Daoy (cell line): ENCODE results near the gene CCDC87. TPM values are rescaled to one million over a fixed set of nuclear protein-coding genes. Genes with fewer than 3 reads are reported as not detected.
"Not testable (repeated sequence)": the region's sequence is repeated elsewhere in the genome, so short reads cannot be mapped to it uniquely, and the experiment has no call there.

Experiments used
- DNase-seq: peaks from one replicate; pipeline ENCODE4 v3.0.0-alpha.2; 2015; ENCODE audit warnings: low read depth
- total RNA-seq: library from RNA; depleted of rRNA; stranded (reverse); fragments of >200 nt; shearing (Covaris generic); gene quantifications from 2 replicates; pipeline ENCODE4 v1.2.3, GENCODE V29; 2014; rRNA removed

Gene CCDC87
- total RNA-seq, 1 experiment from 2014 or later, result not detected

- no peak for DNase-seq
Measured at GRCh38 chr11:66554602-66555001, 38.3 kb downstream of the CCDC87 start.

- no peak for DNase-seq
Measured at GRCh38 chr11:66550887-66551286, 42.0 kb downstream of the CCDC87 start.

GRCh38 chr11:66549696-66550095, 43.2 kb downstream of the CCDC87 start:
- DNase-seq, result no peak

DNA sequence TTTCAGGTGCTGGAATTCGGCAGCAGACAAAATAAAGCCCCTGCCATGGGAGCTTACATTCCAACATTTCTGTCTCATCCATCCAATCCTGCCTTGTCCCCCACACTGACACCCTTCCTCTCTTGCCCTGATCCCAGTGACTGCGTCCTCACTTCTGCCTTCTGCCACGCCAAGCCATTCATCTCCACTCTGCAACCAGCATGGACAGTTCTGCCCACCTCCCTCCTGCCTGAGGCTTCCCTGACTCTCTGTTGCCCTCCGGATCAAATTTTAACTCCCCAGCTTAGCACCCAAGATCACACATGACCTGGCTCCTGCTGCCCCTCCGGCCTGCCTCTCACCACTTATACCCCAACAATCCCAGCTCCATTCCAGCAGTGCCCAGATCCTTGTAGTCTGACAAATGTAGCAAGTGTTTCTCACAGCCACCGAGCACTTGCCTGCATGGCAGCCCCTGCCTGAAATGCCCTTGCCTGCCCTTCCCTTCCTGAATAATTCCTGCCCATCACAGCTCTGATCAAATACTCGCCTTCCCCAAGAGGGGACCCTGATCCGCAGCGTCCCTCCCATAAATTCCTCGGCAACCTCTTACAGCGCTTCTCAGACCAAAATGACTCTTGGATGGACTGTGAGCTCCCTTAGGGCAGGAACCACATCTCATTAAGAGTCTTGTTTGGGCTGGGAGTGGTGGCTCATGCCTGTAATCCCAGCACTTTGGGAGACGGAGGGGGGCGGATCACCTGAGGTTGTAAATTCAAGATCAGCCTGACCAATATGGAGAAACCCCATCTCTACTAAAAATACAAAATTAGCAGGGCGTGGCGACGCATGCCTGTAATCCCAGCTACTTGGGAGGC, 43.9 kb downstream of the CCDC87 start:
- no peak for DNase-seq

DNA sequence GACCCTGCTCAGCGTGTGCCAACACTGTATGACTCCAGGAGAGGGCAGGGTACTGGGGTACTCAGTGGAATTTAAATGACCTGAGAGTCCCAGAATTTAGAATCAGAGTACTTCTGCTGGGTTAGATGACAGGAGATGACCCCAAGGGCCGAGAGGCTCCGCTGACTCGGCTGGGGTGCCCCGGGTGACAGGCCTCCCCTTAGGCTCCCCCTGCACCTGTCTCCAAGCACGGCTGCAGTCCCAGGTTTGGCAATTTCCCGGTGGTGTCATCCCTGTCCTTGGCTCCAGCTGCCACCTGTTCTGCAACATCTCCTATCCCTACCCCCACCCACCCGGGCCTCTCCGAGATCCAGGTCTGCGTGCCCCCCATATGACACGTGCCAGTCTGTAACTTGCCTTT, 44.8 kb downstream of the CCDC87 start:
- no peak for DNase-seq

GRCh38 chr11:66547662-66548009, 45.2 kb downstream of the CCDC87 start:
- DNase-seq, result no peak

DNA sequence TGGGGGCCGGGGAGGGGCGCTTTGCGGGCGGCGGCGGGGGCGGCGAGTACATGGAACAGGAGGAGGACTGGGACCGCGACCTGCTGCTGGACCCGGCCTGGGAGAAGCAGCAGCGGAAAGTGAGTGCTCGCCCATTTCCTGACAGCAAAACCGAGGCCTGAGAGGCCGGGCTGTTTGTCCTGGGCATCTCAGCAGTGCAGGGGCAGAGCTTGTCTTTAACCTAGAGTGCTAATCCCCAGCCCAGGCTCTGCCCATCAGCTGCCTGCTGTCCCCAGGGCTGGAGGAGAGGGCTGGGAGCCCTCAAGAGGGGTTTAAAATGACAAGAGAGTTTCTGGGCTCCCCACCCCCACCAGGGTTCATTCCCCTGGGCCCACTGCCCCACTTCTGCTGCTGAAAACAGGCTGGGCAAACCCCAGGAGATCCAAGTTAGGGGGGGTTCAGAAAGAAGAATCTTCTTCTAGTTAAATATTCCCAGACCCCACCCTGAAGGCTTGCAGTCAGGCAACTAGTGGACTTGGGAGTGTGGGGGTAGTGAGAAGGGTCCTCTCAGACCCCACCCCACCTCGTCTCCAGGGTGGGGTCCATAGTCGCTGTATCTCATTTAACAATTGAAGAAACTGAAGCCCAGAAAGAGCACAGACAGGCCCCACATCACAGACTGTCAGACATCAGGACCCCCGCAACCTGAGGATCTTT, 45.7 kb downstream of the CCDC87 start:
- DNase-seq, result no peak

DNA sequence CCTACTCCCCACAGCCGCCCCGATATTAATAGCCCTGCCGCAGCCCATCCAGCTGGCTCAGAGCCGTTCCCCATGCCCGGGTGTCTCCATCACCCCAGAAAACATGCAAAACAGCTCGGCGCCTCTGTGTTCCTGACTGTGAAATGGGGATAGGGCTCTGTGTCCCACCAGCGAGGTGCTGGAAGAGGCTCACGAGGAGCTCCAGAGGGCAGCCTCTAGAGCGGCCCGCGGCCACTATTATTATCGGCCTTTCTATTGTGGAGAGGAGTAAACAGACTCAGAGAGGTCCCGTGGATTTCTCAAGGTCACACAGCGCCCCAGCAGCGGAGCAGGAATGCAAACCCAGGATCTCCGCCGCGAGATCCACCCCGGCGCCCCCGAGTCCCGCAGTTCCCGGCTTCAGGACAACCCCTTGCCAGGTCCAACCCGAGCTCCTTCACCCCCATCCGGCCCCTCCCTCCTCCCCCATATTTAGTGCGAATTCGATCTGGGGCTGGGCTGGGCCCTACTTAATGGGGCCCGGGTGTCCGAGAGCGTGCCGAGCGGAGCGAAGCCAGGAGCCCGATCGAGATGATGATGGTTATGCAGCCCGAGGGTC, 46.4 kb downstream of the CCDC87 start, which contains the start of gene ACTN3:
TSS of gene ACTN3 (plus strand) at position 536 of the 598 bp plus-strand sequence. CDS start at position 571, 35 bp downstream.
- DNase-seq, result peak; percentile 28

DNA sequence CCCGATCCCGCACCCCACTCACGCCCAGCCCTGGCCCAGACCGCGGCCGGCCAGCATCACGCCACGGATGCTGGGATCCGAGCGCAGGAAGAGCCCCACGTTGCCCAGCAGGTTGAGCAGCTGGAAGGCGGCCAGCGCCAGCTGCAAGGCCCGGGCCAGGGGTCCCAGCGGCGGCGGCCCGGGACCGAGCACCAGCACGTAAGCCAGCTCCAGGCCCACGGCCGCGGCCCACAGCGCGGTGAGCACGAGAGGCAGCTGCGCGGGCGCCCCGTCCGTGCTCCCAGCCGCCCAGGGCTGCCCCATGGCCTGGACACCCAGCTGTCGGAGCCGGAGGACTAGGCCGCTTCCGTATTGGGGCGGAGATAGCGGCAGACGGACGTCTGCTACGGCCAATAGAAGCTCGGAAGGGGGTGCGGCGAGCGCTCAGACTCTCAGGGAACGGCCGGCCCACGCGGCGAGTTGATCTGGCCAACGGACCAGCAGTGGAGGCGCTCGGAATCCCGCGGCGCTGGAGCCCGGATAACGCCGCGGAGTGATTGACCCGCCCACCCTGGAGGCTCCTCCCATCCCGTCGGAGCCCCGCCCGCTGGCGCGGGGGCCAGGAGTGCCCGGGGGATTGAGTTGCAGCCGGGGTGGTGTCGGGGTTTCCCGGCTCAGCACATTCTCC, 47.0 kb downstream of the CCDC87 start, which contains the start of gene ZDHHC24:
TSS of gene ZDHHC24 (minus strand) at position 348 of the 667 bp plus-strand sequence. CDS start at position 303, 45 bp downstream.
- peak; percentile 98 for DNase-seq

DNA sequence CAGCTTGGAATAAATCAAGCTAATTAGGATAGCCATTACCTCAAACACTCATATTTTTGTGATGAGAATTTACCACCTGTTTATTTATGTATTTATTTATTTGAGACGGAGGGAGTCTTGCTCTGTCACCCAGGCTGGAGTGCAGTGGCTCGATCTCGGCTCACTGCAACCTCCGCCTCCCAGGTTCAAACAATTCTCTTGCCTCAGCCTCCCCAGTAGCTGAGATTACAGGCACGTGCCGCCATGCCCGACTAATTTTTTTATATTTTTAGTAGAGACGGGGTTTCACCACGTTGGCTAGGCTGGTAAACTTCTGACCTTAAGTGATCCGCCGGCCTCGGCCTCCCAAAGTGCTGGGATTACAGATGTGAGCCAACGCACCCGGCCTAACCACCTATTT, 47.9 kb downstream of the CCDC87 start:
- DNase-seq, result not testable (repeated sequence)

- no peak for DNase-seq
Measured at GRCh38 chr11:66543263-66544107, 49.4 kb downstream of the CCDC87 start.

DNA sequence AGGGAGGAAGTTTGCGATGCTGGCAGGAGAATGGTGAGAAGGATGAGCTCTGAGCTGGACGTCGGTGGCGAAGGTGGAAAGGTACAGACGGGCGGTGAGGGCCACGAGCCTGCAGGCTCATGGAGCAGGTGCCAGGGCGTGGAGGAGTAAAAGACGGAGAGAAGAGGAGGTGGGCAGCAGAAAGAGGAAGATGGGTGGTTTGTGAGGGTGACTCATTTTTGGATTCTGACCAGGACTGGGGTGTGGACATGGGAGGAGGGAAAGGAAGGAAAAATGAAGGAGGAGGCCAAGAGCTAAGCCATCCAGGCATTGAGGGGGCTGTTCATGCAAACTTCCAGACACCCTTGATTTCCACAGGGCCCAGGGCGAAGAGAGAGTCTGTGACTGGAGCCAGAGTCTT, 50.5 kb downstream of the CCDC87 start:
- DNase-seq, result peak; percentile 34

GRCh38 chr11:66541892-66542291, 51.0 kb downstream of the CCDC87 start:
- no peak for DNase-seq

DNA sequence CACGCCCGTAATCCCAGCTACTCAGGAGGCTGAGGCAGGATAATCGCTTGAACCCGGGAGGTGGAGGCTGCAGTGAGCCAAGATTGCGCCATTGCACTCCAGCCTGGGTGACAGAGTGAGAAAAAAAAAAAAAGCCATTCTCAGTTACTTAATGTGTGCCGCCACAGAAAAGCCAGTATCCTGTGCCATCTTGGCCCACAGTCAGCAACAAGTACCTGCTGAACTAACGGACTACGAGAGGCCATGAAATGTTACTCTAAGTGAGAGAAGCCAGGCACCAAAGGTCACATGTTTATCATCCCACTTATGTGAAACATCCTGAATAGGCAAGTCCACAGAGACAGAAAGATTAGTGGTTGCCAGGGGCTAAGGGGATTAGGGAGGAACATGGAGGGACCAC, 52.3 kb downstream of the CCDC87 start:
- not testable (repeated sequence) for DNase-seq

Other genes starting within 250 kb of the CCDC87 start
- 111 and 124 TPM in 2 replicates for gene BRMS1, start 248.0 kb downstream of the CCDC87 start, total RNA-seq
- gene B4GAT1, start 245.4 kb downstream of the CCDC87 start, total RNA-seq, result 30.0 and 34.5 TPM in 2 replicates
- 0.48 and 0.86 TPM in 2 replicates for gene SLC29A2, start 221.3 kb downstream of the CCDC87 start, total RNA-seq
- gene NPAS4, start 172.0 kb downstream of the CCDC87 start, total RNA-seq, result 0.11 TPM in 1 of 2 replicates, not detected in the other
- 107 and 157 TPM in 2 replicates for gene MRPL11, start 154.2 kb downstream of the CCDC87 start, total RNA-seq
- 1.8 and 2.1 TPM in 2 replicates for gene PELI3, start 126.2 kb downstream of the CCDC87 start, total RNA-seq
- gene DPP3, start 112.6 kb downstream of the CCDC87 start, total RNA-seq, result 77.5 and 84.0 TPM in 2 replicates
- 3.9 and 15.7 TPM in 2 replicates for gene BBS1, start 82.4 kb downstream of the CCDC87 start, total RNA-seq
- gene ZDHHC24, start 47.0 kb downstream of the CCDC87 start, total RNA-seq, result 8.7 and 10.6 TPM in 2 replicates
- gene ACTN3, start 46.2 kb downstream of the CCDC87 start, total RNA-seq, result not detected in 2 replicates
- 7.5 and 9.5 TPM in 2 replicates for gene CTSF, start 24.5 kb downstream of the CCDC87 start, total RNA-seq
- 15.0 and 18.1 TPM in 2 replicates for gene CCS, start 122 bp upstream of the CCDC87 start, total RNA-seq
- gene RBM14, start 23.6 kb upstream of the CCDC87 start, total RNA-seq, result 37.5 and 45.5 TPM in 2 replicates
- gene RBM4, start 45.6 kb upstream of the CCDC87 start, total RNA-seq, result 87.1 and 107 TPM in 2 replicates
- gene RBM4B, start 84.8 kb upstream of the CCDC87 start, total RNA-seq, result 12.7 and 12.9 TPM in 2 replicates
- gene SPTBN2, start 136.2 kb upstream of the CCDC87 start, total RNA-seq, result 28.5 and 37.1 TPM in 2 replicates